ENCODE measurements around the gene EDEM1.

DNA sequence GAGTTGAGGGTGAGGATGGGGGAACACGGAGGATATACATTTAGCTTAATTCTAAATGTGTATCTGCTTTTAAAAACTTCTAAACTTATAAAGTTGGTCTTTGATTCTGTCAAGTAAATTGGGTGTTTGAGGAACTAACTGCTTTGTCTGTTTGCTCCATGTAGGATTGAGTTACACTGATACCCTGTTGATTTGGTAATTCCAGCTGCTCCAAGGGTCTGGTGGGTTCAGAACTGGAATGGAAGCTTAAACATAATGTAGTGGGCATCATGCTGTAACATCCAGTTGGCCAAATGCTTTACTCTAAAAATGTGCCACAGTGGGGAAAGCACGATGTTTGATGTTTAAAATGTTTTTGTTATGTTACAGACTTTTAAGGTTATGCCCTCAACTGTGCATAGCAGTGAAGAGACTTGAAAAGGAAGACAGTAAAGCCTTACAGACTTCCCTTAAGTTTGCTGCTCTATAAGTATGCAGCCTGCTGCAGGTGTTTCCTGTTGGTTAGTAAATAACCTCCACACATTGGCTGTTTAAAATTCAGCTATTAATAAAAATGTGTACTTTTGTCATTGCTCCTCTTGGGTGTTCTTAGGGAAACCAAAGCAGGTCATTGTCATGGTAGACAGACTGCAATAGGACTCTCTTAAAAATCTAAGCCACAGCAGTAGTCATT lies 5.9 kb upstream of the EDEM1 start:
- TF ChIP-seq POLR2A (IDR thresholded peaks at IDR 0.05) = no peak
- TF ChIP-seq, protein P1, sequence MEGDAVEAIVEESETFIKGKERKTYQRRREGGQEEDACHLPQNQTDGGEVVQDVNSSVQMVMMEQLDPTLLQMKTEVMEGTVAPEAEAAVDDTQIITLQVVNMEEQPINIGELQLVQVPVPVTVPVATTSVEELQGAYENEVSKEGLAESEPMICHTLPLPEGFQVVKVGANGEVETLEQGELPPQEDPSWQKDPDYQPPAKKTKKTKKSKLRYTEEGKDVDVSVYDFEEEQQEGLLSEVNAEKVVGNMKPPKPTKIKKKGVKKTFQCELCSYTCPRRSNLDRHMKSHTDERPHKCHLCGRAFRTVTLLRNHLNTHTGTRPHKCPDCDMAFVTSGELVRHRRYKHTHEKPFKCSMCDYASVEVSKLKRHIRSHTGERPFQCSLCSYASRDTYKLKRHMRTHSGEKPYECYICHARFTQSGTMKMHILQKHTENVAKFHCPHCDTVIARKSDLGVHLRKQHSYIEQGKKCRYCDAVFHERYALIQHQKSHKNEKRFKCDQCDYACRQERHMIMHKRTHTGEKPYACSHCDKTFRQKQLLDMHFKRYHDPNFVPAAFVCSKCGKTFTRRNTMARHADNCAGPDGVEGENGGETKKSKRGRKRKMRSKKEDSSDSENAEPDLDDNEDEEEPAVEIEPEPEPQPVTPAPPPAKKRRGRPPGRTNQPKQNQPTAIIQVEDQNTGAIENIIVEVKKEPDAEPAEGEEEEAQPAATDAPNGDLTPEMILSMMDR (IDR thresholded peaks at IDR 0.05) = no peak

All from tibial nerve (tissue), 3 donors.